HFF-Myc (cell line): ENCODE results near the gene NIBAN1.
A peak's percentile ranks its signal among the peaks of the same experiment; 100 is the strongest.

Source experiments
- DNase-seq: peaks from one replicate; pipeline ENCODE4 v3.0.0-alpha.2; 2011; ENCODE audit warnings: low read depth; ENCODE audit errors: extremely low read depth
- H3K4me3 ChIP-seq: replicated peaks from 2 replicates; pipeline ENCODE4 v1.5.1; 2011; ENCODE audit warnings: low read depth, mild to moderate bottlenecking, control low read depth, low read length
- CTCF ChIP-seq: IDR thresholded peaks from 2 replicates; pipeline ENCODE4 v1.5.1; 2012; ENCODE audit warnings: mild to moderate bottlenecking, low read depth, low read length, control low read depth; ENCODE audit errors: missing control alignments

Gene NIBAN1

GRCh38 chr1:184974056-184974836 is at the start of gene NIBAN1:
Gene NIBAN1, minus strand, starts transcription at chr1:184974508. Its CDS starts 152 bp downstream, at chr1:184974356.
- peak within 1 kb of the TSS; percentile 57 for H3K4me3 ChIP-seq
- no peak for TF ChIP-seq CTCF
- DNase-seq: no peak

GRCh38 chr1:185017966-185018365 is 43.7 kb upstream of the NIBAN1 start:
- no peak for DNase-seq
- H3K4me3 ChIP-seq: no peak overlapping the region
- no peak for TF ChIP-seq CTCF

GRCh38 chr1:185017338-185017737 is 43.0 kb upstream of the NIBAN1 start:
- no peak for TF ChIP-seq CTCF
- DNase-seq: peak; percentile 52

GRCh38 chr1:185016880-185017279 is 42.6 kb upstream of the NIBAN1 start:
- H3K4me3 ChIP-seq: no peak overlapping the region
- no peak for DNase-seq
- TF ChIP-seq CTCF: no peak

More at GRCh38 chr1:185017338-185017737, 43.0 kb upstream of the NIBAN1 start:
- no peak overlapping the region for H3K4me3 ChIP-seq

GRCh38 chr1:185015631-185016030 is 41.3 kb upstream of the NIBAN1 start:
- no peak for TF ChIP-seq CTCF
- no peak overlapping the region for H3K4me3 ChIP-seq
- DNase-seq: no peak

- no peak for TF ChIP-seq CTCF
- H3K4me3 ChIP-seq: no peak overlapping the region
- no peak for DNase-seq
Measured at GRCh38 chr1:185014941-185015340, 40.6 kb upstream of the NIBAN1 start.
